HG02678 (cell line): ENCODE results near the gene ENO4.

ENCODE experiments used
- ATAC-seq: cut with Tn5 transposase; IDR thresholded peaks from one replicate; pipeline ENCODE4 v1.9.1; 2021; ENCODE audit warnings: mild to moderate bottlenecking, moderate library complexity; ENCODE audit not compliant: unreplicated experiment

ENO4 gene

DNA sequence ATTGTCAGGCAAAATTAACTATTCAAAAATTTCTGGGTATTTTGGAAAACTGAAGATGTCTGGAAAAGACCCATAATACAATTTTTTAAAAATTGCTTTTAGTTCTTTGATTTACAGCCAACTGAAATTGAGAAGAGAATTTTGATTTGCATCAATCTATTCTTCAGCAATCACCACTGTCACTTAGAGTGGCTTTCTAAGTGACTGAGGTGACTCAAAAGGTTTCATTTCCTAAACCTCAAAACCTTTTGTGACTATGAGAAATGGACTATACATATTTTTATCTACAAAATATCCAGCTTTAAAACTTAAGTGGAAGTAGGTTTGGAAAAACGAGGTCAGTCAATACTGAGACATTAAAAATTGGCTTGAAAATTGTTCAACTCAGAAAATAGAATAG lies 60.0 kb downstream of the ENO4 start:
- no peak for ATAC-seq

DNA sequence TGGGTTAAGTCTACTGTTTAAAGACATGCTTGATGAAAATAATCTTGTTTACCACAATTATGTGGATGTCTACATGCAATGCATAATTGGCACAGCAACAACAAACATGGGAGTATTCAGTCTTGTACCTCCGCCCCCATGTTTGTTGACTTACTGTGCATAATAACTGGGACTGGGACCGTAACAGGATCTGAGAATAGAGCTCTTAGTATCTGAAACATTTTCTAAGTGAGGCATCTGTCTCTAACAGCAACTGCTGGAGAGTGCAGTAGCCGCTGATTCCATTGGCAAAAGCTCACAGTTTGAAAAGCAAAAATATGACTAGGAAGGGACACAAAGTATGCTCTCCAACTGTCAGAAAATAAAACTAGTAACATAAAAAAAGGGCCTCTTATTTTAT lies 61.6 kb downstream of the ENO4 start:
- ATAC-seq = no peak

DNA sequence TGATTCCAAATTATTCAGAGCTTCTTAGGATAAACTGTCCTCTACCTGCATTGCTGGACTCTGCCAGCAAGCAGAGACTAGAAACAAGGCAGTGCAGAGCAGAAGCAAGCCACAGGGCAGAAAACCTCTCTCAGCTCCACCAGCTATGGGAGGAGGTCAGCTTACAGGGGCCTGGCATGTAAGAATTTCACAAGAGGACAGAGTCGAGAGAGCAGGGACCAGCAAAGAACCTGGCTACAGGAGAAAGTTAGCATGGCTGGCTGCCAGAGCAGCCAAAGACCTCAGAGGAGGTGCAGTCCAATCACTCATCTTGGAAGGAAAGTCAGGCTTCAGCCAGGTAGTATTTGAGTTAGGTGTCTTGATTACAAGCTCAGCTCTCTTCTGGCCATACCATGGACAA lies 62.9 kb downstream of the ENO4 start:
- no peak for ATAC-seq

DNA sequence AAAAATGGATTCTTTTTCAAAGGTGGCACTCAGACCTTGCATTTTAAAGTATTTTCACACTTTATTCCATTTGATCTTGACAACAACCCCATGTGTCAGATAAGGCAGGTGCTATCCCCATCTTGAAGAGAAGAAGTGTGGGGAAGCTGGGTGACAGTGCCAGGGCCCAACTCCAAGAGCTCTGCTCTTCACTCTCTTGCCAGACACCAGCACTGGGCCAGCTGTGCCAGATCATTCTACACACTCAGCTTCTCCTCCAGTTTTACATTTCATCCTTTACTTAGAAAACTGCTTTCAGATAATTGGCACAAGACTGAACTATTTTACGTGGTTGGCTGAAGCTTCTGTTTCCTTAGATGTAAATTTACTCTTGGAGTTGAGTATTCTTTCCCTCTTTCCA lies 64.4 kb downstream of the ENO4 start:
- no peak for ATAC-seq

DNA sequence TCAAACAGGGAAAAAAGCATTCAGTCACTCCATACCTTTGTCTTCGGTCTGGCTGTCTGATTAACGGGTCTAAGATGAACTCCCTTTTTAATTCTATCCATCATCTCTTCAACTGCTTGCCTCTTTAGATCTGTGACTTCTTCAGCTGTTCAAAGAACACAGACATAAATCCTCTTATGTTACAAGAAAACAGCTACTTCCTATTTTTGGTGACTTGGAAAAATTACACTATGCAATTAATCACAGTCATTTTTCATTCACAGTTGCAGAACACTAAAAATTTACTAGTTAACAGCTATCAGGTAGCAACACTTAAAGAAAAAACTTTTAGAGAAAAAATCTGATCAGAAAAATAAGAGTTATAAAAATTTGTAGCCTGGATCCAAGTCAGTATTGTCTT lies 66.0 kb downstream of the ENO4 start:
- ATAC-seq = no peak

DNA sequence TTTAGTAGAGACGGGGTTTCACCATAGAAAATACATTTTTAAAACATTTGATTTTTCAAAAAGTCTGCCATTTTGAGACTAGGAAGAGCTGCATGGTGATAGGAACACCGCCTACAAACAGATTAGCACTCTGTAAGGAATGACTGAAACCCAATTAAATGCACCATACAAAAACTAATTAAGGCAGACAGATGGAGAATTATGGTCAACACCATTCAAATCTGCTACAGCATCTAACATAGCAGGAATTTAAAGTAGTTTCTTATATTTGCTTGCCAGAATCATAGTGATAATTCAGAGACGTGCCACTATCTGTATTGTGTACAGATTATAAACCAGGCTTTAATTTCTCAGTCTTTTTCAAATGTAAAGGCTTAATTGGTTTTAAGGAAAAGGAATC lies 68.2 kb downstream of the ENO4 start:
- ATAC-seq = no peak

DNA sequence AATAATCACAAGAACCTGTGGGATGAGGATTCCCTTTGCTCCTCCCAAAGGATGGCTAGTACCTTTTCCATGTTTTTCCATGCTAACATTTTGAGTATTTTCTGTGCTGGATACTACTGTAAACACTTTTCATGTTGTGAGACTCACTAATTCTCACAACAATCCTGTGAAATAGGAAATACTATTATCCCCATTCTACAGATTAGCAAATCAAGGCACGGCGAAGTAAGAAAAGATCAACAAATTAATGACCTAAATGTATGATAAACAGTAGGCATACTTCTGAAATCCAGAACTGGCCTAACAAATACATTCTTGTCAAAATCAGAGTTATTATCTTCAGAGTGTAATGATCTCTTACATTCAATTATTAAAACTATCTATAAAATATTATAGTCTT lies 69.3 kb downstream of the ENO4 start:
- ATAC-seq = no peak

DNA sequence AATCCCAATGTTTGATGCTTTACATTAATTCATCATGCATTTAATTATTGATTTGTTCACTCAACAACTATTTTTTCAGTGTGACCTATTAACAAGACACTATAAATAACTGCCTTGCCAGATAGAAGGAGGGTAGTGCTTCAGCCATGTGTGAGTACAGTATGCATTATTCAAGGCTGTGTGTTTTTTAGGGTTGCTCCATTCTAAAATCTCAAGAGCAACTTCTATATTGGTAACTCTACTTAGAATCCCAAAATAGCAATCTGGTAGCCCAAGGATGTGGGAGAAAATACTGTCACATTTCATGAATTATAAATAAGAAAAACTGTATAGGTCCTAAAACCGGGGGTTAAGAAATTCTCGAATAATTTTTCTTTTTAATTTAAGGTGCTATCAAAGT lies 69.9 kb downstream of the ENO4 start:
- ATAC-seq = no peak

DNA sequence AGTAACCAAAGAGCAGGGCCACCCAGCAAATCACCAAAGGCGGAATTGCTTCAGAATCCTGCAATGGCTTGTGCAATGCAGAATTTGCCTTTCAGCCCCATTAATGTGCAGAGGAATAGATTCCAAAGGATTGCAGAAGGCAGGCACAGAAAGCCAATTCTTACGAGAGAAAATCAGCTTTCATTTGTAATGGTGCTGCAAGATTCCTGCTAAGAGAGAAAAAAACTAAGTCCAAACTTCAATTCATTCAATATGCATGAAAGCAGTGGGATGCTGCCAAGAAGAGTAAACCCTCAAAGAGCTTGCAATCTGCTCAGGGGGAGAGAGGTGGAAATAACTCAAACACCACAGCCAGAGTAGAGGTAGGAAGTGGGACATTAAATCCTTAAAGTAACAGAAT lies 70.4 kb downstream of the ENO4 start:
- no peak for ATAC-seq

DNA sequence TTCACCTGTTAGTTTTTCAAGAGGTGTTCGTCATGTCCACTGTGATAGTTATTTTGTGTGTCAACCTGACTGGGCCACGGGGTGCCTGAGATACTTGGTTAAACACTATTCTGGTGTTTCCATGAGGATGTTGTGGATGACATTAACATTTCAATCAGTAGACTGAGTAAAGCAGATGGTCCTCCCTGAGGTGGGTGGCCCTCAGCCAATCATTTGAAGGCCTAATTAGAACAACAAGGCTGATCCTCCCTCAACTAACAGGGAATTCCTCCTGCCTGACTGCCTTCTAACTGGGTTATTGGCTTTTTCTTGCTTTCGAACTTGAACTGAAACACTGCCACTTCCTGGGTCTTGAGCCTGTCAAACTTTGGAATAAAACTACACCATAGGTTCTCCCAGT lies 75.8 kb downstream of the ENO4 start:
- ATAC-seq = no peak

DNA sequence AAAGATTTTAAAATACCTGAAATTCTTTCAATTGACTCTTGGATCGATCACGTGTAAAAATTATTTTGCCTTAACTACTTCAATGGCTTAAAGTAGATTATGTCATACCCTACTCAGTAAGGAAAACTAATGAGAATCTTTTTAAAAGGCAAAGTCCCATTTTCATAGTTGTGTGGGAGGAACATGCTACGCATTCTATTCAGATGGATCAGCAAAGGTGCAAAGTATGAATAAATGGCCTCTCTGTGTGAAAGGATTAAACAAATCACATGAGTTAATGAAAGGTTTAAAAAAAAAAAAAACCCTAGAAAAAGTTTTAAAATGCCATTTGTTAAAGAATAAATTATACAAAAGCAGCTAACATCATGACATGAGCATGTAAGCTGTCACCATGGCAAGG lies 77.1 kb downstream of the ENO4 start:
- no peak for ATAC-seq

DNA sequence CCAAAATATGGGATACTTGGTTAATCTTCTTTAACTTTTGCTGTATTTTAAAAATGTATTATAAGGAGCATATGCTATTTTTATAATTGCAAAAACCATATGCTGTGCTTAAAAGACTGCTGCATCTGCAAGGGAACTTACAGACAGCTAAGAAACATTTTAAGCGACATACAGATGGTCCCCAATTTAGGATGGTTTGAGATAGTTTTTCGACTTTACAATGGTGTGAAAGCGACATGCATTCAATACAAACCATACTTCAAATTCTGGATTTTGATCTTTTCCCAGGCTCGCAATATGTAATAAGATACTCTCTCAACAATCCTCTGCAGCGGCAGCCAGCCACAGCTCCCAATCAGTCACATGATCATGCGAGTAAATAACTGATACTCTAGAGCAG lies 82.5 kb downstream of the ENO4 start:
- ATAC-seq = no peak
